ENCODE measurements around the gene WNT1.

Gene WNT1

DNA sequence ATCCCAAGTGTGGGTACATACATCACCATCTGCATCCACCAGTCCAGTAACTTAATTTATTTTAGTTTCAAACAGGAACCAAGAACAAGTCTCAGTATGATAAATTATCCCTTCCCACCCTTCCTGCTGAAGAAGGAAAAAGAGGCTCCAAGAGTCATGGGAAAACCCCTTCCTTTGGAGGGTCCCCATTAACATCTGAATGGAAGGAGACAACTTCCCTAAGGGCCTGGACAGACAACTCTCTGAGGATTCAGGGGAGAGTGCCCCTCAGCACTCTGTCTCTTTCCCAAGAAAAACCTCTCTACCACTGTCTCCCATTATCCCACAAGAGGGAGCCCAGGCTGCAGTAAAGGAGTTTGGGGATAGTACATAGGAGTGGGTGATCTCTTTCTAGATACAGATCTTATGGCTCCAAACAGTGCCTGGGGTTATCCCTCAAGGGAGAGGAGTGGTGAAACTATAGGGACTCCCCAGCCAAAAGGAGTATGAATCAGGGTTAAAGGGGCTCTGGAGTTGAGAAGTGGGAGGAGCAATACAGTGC is 12.8 kb upstream of the WNT1 start:
- DNase-seq: no peak

DNA sequence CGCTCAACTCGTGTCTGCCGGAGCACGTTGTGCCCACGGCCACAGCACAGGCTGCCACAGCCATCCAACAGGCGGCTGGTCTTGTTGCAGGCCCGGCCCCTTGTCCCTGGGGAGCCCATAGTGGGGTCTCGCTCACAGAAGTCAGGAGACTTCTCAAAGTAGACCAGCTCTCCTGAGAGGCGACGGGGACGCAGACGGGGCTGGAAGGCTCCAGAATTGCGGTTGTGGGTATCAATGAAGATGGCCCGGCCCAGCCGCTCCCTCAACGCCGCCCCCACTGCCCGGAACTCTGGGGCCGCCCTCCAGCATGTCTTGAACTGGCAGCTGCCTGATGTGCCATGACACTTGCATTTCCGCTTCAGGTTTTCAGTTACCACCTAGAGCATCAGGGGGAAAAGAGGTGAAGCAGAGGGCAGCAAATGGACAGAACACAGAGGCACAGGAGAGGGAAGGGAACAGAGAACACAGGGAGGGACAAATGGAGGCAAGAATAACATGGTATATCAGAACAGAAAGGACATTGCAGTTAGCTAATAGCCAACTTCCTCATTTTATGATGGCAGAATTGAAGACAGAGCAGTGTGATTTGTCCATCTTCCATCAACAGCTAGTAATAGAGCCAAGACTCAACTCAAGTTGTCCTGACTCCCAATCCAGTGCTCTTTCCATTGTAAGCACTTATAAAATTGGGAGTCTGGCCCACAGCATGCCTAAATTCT is 11.8 kb upstream of the WNT1 start:
- no peak for DNase-seq

DNA sequence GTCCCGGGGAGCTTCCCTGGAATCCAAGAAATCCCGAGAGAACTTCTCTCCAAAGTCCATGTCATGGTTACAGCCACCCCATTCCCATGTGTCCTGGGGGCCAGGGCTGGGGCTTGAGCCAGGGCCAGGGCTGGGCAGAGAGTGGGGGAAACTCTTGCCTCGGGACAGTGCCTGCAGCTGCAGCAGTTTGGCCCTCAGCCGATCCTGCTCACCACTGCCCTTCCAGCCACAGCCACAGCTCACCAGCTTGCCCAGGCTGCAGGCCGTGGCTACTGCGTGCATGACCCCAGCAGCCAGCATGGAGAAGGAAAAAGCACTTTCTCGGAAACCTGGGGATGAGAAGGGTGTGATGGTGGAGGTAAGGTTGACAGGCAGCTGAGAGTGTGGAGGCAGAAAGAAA is 10.1 kb upstream of the WNT1 start:
- DNase-seq: no peak

DNA sequence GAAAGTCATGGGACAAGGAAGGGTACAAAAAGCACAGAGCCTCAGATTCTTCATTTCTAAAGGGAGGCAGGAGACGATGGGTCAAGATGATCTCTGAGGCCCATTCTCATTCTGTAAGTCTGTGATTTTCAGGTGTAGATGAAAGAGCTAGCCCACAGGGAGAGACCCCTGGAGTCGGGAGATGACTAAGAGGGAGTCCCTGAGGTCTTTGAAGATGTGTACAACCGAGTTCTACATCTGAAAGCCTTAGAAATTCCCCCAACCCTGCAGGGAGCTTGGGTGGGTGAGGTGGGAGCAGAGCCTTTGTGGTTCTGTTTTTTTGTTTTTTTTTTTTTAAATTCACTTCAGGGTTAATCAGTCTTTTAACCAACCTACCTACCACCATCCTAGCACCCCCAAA is 9.7 kb upstream of the WNT1 start:
- DNase-seq: no peak

DNA sequence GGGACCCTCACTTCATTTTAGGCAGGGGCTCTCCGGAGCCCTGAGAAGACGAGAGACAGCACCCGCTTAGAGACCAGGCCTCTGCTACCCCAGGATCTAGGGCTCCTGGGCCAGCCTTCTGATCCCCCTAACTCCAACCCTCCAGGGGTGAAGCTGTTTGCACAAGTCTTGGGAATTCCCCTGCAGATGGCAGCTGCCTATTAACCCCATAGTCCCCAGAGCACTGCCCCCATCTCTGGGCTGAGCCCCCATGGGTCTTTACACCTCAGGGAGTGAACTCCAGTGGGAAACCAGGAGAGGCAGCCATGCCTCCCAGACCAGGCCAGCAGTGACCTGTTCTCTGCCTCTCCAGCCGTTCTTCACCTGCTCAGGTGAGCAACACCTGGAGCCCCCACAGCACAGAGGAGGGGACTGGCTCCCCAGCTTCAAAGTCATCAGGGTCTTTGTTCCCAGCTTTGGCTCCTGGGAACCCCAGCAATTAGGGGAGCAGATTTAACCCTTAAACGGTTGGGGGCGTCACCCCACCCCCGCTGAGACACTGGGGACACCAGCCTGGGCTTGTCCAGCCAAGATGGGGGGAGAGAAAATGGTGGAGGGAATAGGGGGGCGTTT is 8.9 kb upstream of the WNT1 start:
- no peak for DNase-seq

DNA sequence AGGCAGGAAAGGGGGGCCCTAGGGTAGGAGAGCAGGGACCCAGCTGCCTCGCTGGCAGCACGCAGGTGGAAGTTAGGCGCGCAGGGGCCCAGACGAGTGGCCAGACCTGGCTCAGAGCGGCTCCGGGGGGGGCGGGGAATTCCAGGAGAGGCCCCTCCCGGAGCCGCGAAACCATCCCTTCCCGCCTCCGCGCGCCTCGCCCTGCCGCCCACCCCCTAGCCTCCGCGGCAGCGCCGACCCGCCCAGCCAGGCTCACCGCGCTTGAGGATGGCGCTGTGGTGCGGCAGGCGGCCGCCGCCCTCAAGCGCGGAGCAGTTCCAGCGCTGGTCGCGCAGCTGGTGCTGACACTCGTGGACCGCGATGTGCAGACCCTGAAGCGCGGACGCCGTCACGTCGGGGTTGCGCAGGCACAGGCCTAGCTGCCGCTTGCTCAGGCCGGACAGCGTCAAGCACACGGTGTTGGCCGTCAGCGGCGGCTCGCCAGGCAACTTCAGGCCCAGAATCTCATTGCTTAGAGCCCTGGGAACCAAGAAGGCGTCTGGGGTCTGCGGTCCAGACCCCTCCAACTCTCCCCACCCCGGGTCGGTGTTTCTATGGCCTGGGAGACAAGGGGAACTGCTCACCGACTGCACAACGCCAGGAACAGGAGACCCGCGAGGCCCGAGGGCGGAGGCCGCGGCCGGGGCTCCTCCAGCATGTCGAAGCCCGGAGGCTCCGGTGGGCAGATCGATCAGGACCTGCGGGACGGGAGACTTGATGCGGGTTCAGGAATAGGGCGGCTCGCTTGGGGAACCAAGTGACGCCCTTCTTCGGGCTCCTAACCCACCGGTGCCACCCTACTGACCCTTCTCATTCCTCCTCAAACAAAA is 8.1 kb upstream of the WNT1 start:
- DNase-seq: no peak

DNA sequence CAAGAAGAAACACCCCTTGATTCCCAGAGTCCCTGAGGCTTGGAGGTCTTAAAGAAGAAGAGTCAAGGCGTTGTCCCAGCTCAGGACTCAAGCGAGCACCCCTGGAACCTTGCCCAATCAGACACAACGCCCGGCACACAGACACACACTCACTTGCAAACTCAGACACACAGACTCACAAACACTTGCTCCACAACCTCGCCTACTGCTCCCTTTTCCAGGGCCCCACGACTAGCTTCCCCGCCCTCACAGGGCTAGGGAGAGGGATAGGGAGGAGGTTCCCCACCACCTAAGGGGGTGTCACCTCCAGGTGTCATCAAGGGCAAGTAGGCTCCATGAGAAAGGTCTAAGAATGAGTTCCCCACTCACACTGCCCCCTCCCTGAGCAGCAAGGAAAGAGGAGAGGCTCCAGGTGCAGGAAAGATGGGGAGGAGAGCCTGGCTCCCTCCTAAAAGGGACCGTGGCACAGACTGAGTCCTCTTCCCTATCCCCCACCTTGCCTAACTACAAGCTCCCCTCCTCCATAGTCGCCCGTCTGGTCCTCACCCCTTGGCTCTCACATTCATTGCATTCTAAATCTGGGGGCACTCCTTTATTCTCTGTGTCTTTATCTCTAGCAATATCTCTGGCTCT is 7.3 kb upstream of the WNT1 start:
- no peak for DNase-seq

DNA sequence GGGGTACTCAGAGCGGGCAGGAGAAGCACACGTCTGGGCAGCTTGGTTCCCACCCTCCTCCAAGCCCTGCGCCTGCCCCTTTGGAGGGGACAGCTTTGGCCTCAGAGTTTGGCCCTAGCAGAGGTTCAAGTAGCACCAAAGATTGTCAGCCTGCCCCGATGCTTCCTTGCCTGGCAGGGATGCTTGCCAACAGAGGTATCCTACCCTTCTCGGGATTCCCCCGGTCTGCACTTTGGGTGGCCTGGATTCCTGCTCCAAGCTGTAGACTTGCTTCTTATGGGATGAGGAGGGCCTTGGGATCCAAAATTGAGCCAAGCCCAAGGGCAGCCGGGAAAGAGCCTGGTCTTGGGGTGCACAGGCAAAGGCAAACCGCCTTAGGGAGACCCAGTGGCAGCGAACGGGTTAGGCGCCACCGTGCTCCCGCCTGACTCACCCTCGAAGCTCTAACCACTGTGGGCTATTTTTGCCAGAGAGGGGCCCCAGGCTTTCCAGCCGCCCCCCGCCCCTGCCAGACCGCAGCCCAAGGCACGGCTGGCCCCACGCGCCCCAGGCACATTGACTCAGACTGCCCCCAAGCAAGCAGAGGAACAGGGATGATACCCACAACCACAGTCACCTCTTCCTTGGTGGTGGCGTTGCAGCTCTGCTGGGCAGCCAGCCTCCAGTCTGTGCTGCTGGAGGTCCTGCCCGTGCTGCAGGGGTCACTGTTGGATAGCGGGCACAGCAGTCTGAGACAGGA is 5.7 kb upstream of the WNT1 start:
- no peak for DNase-seq

DNA sequence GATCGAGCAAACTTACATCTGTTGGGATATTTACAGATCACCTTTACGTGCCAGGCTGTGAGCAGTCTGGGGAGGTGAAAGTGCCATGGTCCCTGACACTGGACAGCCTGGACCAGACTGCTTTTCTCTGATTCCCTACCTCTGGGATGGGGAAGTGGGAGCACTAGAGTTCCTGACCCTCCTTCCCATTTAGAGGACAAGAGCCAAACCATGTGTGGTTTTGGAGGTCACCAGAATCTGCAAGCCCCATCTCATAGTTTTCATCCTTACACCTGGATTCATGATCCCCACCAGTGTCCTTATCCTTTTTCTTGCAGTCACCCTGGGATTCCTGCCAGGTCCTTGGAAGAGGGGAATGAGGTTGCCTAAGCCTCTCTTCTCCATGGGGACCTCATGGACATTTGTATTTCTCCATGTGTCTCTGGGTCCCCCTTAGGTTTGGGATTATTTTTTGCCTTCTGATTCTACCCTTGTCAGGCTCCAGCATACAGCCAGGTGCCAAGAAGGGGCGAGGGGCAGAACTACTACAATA is 5.1 kb upstream of the WNT1 start:
- DNase-seq: no peak

DNA sequence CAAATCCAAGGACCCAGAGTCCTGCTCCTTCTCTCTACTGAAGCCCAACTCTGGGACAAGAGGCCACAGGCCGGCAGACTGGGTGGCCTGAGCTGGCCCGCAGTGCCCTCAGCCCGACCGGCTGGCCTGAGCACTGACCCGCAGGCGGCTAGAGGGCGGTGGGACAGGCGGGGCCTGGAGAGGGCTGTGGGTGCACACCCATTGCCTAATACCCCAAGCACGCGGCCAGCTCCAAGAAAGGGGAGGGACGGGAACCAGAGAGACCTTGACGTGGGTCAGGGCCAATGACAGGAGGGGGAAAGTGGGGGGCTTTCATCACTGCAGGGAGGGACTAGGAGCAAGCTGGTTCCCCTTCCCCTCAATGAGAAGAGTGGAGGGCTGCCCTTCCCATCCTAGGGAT is 4.6 kb upstream of the WNT1 start:
- DNase-seq: no peak

DNA sequence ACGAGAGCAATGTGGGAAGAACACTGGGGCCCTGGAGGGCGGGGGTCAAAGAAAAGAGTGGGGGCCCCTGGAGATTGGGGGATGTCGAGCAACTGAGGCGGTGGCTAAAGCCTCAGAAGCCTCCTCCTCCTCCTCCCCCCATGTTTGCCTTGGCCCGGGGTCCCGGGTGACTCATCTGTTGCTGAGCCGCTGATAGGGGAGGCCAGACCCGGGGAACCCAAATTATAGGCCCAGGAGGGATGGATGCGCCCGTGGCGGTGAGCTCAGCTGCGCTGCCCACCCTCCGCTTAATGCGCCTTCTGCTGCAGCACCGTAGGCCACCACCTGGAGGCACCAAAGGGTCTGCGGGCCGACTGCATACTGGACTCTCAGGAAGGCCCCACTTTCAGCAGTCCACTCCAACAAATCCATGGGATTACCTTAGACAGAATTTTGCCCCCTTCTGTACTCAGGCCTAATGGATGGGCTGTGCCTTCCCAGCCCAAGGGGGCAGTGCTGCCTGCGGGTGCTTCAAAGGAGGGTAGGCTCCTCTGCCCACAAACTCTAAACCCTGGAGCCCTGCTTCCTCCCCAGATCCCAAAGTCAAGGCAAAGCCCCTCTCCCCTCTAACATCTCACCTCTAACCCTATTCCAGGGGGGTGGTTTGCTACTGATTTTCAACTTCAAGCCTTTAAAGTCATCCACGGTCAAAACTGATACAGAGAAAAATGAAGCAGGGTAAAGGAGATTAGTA is 4.0 kb upstream of the WNT1 start:
- no peak for DNase-seq

DNA sequence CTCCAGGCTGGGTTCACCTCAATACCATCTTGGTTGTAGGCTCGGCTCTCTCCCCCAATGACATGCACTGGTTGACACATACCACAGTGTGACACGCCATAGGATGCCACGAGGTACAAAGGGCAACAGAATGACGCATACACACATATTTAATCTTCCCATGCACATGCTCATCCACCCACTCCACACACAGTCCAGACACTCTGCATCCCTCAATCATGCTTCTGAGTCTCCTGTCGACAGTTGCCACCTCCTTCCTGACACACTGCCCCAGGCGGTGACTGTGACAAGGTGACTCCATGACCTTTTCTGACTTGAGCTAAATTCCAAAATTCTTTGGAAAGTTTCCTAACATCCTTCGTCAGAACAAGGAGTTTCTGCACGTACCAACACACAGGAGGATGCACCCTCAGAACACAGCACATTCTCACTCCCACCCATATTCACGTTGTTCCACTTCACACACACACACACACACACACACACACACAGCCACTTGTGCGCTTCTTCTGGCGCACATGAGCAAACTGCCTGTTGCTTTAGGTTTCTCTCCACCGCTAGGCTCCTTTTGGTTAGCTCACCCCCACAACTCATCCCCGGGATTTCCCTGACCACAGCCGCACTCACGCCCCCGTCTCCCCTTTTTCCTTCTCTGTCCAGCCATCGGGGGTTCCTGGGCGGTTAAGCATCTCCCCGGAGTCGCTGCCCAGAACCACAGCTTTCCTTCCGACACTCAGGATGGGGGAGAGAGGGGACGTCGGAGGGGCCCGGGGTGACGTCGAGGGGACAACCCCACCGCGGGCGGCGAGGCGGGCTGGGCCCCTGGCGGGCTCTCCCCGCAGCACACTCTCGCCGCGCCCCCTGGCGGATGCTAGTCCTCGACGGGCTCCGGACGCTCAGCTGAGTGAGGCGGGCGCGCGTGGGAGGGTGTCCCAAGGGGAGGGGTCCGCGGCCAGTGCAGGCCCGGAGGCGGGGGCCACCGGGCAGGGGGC is 536 bp upstream of the WNT1 start:
- no peak for DNase-seq

DNA sequence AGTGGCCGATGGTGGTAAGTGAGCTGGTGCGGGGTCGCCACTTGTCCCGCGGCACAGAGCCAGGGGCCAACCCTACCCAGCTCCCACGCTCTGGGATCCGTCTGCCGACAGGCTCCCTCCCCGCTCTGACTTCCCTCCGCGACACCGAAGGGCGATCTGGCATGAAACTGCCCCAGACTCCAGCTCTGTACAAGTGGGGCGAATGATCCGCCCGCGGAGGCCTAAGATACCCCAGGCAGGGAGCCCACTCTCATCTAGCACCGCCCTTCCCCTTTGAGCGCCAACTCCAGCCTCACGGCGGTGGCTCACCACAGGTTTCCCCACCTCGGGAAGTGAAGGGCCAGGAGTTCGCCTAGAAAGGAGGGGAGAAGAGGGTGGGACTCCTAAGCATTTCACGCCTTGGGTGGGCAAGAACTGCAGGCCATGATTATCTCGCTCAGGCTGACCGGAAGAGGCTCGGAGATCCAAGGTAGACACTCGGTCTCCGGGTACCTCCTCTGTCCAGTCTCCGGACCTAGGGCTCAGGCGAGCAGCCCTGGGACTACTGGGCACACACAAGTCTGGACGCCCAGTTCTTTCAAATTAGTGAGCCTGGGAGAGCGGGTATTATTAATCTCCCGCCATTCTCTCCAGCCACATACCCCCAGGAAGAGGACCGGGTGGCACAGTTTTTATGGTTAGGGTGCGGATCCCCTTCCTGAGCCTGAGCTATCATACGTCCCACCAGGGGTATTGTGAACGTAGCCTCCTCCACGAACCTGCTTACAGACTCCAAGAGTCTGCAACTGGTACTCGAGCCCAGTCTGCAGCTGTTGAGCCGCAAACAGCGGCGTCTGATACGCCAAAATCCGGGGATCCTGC is 849 bp downstream of the WNT1 start:
- no peak for DNase-seq

DNA sequence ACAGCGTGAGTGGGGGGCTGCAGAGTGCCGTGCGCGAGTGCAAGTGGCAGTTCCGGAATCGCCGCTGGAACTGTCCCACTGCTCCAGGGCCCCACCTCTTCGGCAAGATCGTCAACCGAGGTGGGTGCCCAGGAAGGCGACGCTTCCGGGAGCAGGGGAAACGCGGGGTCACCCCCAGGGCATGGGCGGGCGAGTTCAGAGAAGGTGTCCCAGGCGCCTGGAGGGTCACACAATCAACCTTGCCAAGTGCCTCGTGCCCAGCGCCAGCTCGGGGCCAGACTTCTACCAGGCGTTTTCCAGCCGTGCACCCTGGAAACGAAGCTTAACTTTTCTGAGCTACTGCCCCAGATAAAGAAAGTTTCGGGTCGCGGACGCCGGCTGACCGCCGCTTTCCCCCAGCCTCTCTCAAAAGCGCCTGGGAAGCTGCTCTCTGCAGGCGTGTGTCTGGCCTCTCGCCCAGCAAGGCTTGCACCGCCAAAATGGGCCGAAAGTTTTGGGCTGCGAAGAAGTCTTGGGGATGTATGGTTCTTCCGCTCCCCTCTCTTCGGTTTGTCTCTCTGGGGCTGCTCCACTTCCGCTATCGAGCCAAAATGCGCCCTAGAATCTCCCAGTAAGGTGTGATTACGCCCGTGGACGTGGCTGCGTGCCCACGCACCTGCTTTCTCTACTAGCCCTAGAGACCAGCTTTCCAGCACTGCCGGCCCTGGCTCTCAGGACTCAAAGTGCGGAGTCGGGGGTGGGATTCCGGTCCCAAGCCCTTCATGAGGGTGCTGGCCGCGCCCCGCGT is 1.7 kb downstream of the WNT1 start:
- DNase-seq: no peak

DNA sequence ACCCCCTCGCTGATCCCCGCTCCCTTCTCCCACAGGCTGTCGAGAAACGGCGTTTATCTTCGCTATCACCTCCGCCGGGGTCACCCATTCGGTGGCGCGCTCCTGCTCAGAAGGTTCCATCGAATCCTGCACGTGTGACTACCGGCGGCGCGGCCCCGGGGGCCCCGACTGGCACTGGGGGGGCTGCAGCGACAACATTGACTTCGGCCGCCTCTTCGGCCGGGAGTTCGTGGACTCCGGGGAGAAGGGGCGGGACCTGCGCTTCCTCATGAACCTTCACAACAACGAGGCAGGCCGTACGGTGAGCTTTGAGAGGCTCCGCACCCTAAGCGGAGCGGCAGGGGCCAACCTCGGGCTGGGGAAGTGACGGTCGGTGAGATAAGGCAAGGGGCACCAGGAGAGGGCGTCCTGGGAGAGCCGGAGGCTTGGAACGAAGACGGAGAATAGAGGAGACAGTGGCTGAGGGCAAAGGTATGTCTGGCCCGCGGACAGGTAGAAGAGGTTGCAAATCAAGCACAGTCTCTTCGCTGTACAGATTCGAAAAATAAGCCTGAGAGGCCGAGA is 2.3 kb downstream of the WNT1 start:
- DNase-seq: no peak

DNA sequence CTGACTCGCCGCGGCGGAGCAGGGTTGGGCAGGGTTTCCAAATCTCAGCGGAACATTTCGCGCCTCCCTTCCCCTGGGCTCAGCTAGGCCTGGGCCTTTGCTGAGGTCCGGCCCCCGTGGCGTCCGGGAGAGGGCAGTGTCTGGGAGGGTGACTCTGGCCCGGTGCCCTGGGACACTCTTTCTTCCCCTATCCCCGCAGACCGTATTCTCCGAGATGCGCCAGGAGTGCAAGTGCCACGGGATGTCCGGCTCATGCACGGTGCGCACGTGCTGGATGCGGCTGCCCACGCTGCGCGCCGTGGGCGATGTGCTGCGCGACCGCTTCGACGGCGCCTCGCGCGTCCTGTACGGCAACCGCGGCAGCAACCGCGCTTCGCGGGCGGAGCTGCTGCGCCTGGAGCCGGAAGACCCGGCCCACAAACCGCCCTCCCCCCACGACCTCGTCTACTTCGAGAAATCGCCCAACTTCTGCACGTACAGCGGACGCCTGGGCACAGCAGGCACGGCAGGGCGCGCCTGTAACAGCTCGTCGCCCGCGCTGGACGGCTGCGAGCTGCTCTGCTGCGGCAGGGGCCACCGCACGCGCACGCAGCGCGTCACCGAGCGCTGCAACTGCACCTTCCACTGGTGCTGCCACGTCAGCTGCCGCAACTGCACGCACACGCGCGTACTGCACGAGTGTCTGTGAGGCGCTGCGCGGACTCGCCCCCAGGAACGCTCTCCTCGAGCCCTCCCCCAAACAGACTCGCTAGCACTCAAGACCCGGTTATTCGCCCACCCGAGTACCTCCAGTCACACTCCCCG is 3.0 kb downstream of the WNT1 start:
- no peak for DNase-seq

DNA sequence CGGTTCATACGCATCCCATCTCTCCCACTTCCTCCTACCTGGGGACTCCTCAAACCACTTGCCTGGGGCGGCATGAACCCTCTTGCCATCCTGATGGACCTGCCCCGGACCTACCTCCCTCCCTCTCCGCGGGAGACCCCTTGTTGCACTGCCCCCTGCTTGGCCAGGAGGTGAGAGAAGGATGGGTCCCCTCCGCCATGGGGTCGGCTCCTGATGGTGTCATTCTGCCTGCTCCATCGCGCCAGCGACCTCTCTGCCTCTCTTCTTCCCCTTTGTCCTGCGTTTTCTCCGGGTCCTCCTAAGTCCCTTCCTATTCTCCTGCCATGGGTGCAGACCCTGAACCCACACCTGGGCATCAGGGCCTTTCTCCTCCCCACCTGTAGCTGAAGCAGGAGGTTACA is 3.6 kb downstream of the WNT1 start:
- DNase-seq: no peak
